H1 (cell line): ENCODE measurements around the gene CLDN12. TPM values are rescaled to one million over a fixed set of nuclear protein-coding genes. Genes with fewer than 3 reads are reported as not detected.

Experiments
- CHD1 ChIP-seq: IDR thresholded peaks from 2 replicates; pipeline ENCODE4 v1.6.1; 2012; ENCODE audit warnings: low read depth, low read length, improper control_type of control experiment
- POLR2A ChIP-seq, 2 experiments: IDR thresholded peaks; 1 replicate in 1 of 2; 2 replicates in 1 of 2; pipeline ENCODE4 v1.6.1; 2011; ENCODE audit warnings: low read depth in 2 of 2, low read length in 2 of 2, mild to moderate bottlenecking in 2 of 2; ENCODE audit errors: control extremely low read depth in 1 of 2
- TAF1 ChIP-seq: IDR thresholded peaks from 2 replicates; pipeline ENCODE4 v1.6.1; 2011; ENCODE audit warnings: mild to moderate bottlenecking, low read depth, low read length
- polyA plus RNA-seq, 7 experiments: library from polyadenylated mRNA; depleted of rRNA in 3 of 7; stranded (reverse) in 5 of 7; unstranded in 2 of 7; fragments of >200 nt in 5 of 7; fragments of 200-250 nt in 2 of 7; gene quantifications; 1 replicate in 5 of 7; 2 replicates in 1 of 7; 4 replicates in 1 of 7; pipeline versions ENCODE4 v1.2.1 to v1.2.3, GENCODE V29; 2011 to 2013; ENCODE audit warnings: missing spikeins in 2 of 7, mixed read lengths in 2 of 7
- total RNA-seq: library from RNA; stranded (reverse); fragmentation: NEBNext Ultra II Directional; extraction: Animal tissue kit (Norgen Biotek cat#: 25700); gene quantifications from 2 replicates; pipeline ENCODE4 v1.2.1, GENCODE V29; 2021

The CLDN12 gene
- total and polyA plus RNA-seq, 2 of the 8 experiments (the other 6 are each of a cell fraction or from before 2014, with no cell fraction given), result 49.2 to 127 TPM

DNA sequence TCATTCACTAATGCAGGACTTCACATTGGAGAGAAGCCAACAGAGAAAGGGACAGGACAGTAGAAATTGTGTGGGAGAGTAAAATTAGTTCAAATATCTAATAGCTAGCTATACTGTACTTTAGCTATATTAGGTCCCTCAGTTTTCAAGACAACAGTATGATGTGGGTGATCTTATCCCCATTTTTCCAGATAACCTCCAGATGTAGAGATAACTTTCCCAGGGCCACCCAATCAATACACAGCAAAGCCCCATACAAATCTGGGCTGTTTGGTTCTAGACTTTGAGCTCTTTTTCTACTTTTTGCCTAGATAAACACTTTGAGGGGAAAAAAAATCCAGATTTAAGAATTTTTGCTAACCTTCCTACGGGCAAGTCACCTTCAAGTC, 482 bp upstream of the CLDN12 start (continued):
- TF ChIP-seq CHD1 (no peak), TAF1 (no peak), POLR2A (IDR thresholded peaks at IDR 0.05; ENCODE audit: control extremely low read depth in 1 of 2, low read depth in 2 of 2, low read length in 2 of 2) (no peak)
